GM12878 (cell line): ENCODE data around the gene MYO1E. TPM values are rescaled to one million over a fixed set of nuclear protein-coding genes. Genes with fewer than 3 reads are reported as not detected.

Experiments used
- ATAC-seq: fragments of 200-7000 bp; cut with Tn5 transposase; 3 replicates; pipeline ENCODE4 v1.9.1; 2020; ENCODE audit warnings: mild to moderate bottlenecking, moderate library complexity
- BruUV-seq: library from RNA; stranded (reverse); fragments of 400-500 nt; replicated peaks from 2 replicates; lab custom pipeline; 2021; lab: Mats Ljungman, UMichigan
- CTCF ChIA-PET: fragments of 300-600 bp; sonication (Branson Sonifier 250); formaldehyde crosslinking; extraction: SDS; loops from one replicate; lab custom pipeline; 2021; ENCODE audit warnings: inconsistent platforms; lab: Yijun Ruan, JAX
- POLR2A ChIA-PET: fragments of 350-600 bp; formaldehyde crosslinking; extraction: SDS; loops from one replicate; lab custom pipeline; 2021; ENCODE audit warnings: inconsistent platforms; lab: Charles Lee
- RAD21 ChIA-PET: fragments of 300-600 bp; sonication (Branson Sonifier 250); formaldehyde crosslinking; loops from one replicate; lab custom pipeline; 2023; ENCODE audit warnings: antibody characterized with exemption; ENCODE audit not compliant: unreplicated experiment; lab: Charles Lee
- SMC1A ChIA-PET: fragments of 300-600 bp; sonication (Branson Sonifier 250); formaldehyde crosslinking; loops from one replicate; lab custom pipeline; 2023; ENCODE audit not compliant: unreplicated experiment, uncharacterized antibody; lab: Charles Lee
- DNase-seq: peaks from one replicate; pipeline ENCODE4 v3.0.0-alpha.2; 2011; ENCODE audit warnings: low read depth, low spot score
- FAIRE-seq: peaks from 3 replicates; lab custom pipeline; 2011; peaks lifted over from hg19 to GRCh38; lab: Jason Lieb, UNC
- H2AFZ ChIP-seq: 2 replicates; pipeline ENCODE4 v1.6.0; 2011; ENCODE audit warnings: low read depth, low read length, control low read depth; ENCODE audit not compliant: control insufficient read depth
- H3K27ac ChIP-seq: 2 replicates; pipeline ENCODE4 v1.5.1; 2011; ENCODE audit warnings: control low read depth; ENCODE audit not compliant: control insufficient read depth, insufficient read depth
- H3K27me3 ChIP-seq, 2 experiments: replicated peaks in 1 of 2; 2 replicates each; pipeline versions ENCODE4 v1.6.0 to v1.6.1; 2011; ENCODE audit warnings: low read length in 1 of 2; ENCODE audit not compliant: control insufficient read depth in 2 of 2, insufficient read depth in 2 of 2
- H3K36me3 ChIP-seq, 2 experiments: 2 replicates each; pipeline ENCODE4 v1.5.1; 2011; ENCODE audit warnings: low read length in 1 of 2; ENCODE audit not compliant: control insufficient read depth in 2 of 2, insufficient read depth in 2 of 2
- H3K4me1 ChIP-seq: 2 replicates; pipeline ENCODE4 v1.6.1; 2011; ENCODE audit warnings: mild to moderate bottlenecking, low read length, moderate library complexity, mixed read lengths; ENCODE audit not compliant: control insufficient read depth, insufficient read depth
- H3K4me2 ChIP-seq: 2 replicates; pipeline ENCODE4 v1.6.0; 2011; ENCODE audit warnings: control low read depth; ENCODE audit not compliant: control insufficient read depth, insufficient read depth
- H3K4me3 ChIP-seq: fragments of 200-600 bp; sonication (generic); 2 replicates; pipeline ENCODE4 v1.5.1; 2016
- H3K79me2 ChIP-seq: 2 replicates; pipeline ENCODE4 v1.6.0; 2011; ENCODE audit warnings: low read length; ENCODE audit not compliant: control insufficient read depth, insufficient read depth
- H3K9ac ChIP-seq: 2 replicates; pipeline ENCODE4 v1.8.0; 2011; ENCODE audit warnings: low read length, control low read depth, mixed read lengths; ENCODE audit not compliant: control insufficient read depth, insufficient read depth
- H3K9me3 ChIP-seq: replicated peaks from 3 replicates; pipeline ENCODE4 v1.5.1; 2011; ENCODE audit warnings: mild to moderate bottlenecking, low read length; ENCODE audit not compliant: control insufficient read depth, insufficient read depth
- H4K20me1 ChIP-seq: 2 replicates; pipeline ENCODE4 v1.6.0; 2011; ENCODE audit not compliant: control insufficient read depth, insufficient read depth
- BHLHE40 ChIP-seq, 2 experiments: fragments of 450-650 bp in 1 of 2; IDR thresholded peaks; 2 replicates each; pipeline ENCODE4 v1.6.1; 2011 to 2017; ENCODE audit warnings: low read depth in 2 of 2, borderline replicate concordance in 1 of 2, improper control_type of control experiment in 1 of 2, low read length in 1 of 2, mild to moderate bottlenecking in 1 of 2
- CBFB ChIP-seq: IDR thresholded peaks from 2 replicates; pipeline ENCODE4 v1.6.1; 2016; ENCODE audit warnings: antibody characterized with exemption, low read depth
- IKZF2 ChIP-seq, 2 experiments: fragments of 450-650 bp; IDR thresholded peaks; 2 replicates each; pipeline ENCODE4 v1.6.1; 2017; ENCODE audit warnings: mild to moderate bottlenecking in 2 of 2, moderate library complexity in 2 of 2
- MYC ChIP-seq: IDR thresholded peaks from 2 replicates; pipeline ENCODE4 v1.6.1; 2011; ENCODE audit warnings: mild to moderate bottlenecking, low read length, moderate library complexity, inconsistent platforms; ENCODE audit not compliant: insufficient read depth, insufficient replicate concordance, insufficient read length, severe bottlenecking
- NR2F1 ChIP-seq: fragments of 450-650 bp; conservative IDR thresholded peaks from 2 replicates; pipeline ENCODE4 v1.6.1; 2017; ENCODE audit warnings: mild to moderate bottlenecking
- WGBS: methylation state at CpG from one replicate; pipeline ENCODE4 v1.1.6; 2016; ENCODE audit warnings: low lambda C conversion rate; ENCODE audit not compliant: insufficient replicate concordance, insufficient coverage; ENCODE audit errors: missing lambda C conversion rate; 5-methylcytosine and 5-hydroxymethylcytosine counted together
- in situ Hi-C: fragments of 300-500 bp; cut with MboI; formaldehyde crosslinking; loops from 9 replicates; pipeline ENCODE4 v1.14.3; 2018; ENCODE audit warnings: mixed read lengths
- intact Hi-C: fragments of 100-400 bp; cut with micrococcal nuclease; formaldehyde crosslinking; loops from one replicate; pipeline ENCODE4 v1.14.2; 2022; ENCODE audit not compliant: unreplicated experiment
- polyA plus RNA-seq, 11 experiments: library from polyadenylated mRNA; depleted of rRNA in 4 of 11; unstranded in 6 of 11; stranded (reverse) in 5 of 11; fragments of >200 nt; fragmentation: Nextera tagmentation in 4 of 11; fragmentation: Illumina TruSeq in 1 of 11; extraction: Ambion mirVana in 4 of 11; extraction: Trizol in 1 of 11; gene quantifications; 1 replicate in 1 of 11; 2 replicates in 10 of 11; pipeline versions ENCODE4 v1.2.1 to v1.2.3, GENCODE V29; 2011 to 2016; ENCODE audit warnings: inconsistent platforms in 2 of 11, missing spikeins in 2 of 11, low read depth in 1 of 11
- total RNA-seq, 4 experiments: library from RNA; depleted of rRNA in 3 of 4; stranded (reverse); fragments of >200 nt in 3 of 4; fragmentation: Illumina TruSeq in 1 of 4; extraction: Trizol in 1 of 4; gene quantifications; 2 replicates each; pipeline versions ENCODE4 v1.2.1 to v1.2.3, GENCODE V29; 2013 to 2021

Gene MYO1E
- total and polyA plus RNA-seq, 10 of the 15 experiments (the other 5 are each of a cell fraction or from before 2014, with no cell fraction given) = 10.3 to 266 (median 64.9) TPM

DNA sequence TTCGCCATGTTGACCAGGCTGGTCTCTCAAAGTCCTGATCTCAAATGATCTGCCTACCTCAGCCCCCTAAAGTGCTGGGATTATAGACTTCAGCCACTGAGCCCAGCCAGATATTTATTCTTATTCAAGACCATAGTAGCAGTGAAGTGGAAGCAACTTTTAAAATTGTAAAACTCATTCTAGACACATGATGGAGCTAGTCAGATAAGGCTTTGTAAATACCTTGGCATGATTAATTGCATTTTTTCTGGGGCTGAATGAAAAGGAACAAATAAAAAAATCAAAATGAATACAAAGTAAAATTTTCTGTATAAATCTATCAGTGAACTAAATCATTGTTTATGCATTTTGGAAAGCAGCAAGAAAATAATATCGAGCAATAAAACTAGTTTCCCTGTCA is 4.1 kb upstream of the MYO1E start (continued):
- no peak for TF ChIP-seq MYC

DNA sequence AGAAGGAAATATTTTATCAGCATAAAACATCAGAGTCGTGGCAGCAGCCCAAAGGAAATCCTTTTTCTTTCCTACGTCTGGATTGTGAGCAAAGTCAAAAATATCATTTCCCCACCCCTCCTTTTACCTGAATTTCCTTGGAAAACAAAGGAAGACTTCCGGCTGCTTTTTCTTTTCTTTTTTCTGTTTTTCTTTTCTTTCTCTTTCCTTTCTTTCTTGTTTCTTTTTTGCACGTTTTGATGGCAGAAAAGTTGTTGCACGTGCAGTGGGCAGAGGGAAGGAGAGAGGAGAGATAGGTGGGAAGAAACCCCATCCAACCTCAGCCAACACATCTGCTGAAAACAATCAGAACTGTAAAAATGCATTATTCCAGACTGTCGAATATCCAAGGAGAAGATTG is 544 bp upstream of the MYO1E start:
- Histone ChIP-seq H2AFZ (peak overlapping the region; percentile 85), H3K9me3 (no peaks in the 10 kb centered on the region), H3K79me2 (peaks cover 65% of the 10 kb centered on the region), H3K4me3 (peak overlapping the region; percentile 75), H3K4me2 (peak overlapping the region; percentile 91)
- ChIA-PET CTCF (interaction anchor here (0.7 to 2.6 kb wide), 3 partner anchors 26 to 126 kb away, joined by 4 to 9 read pairs (median 5); no protein-coding TSS in a partner anchor), SMC1A (interaction anchor here (0.6 to 1.3 kb wide), 7 partner anchors 12 to 637 kb away, joined by 3 to 6 read pairs (median 3); no protein-coding TSS in a partner anchor)
- FAIRE-seq = no peak
- in situ Hi-C loops = no loop called here
- TF ChIP-seq NR2F1 (no peak), BHLHE40 (IDR thresholded peaks at IDR 0.05; ENCODE audit: borderline replicate concordance in 1 of 2, low read depth in 2 of 2, low read length in 1 of 2) (peak; percentile 28 to 61; a peak in 2 of 4 replicates), IKZF2 (IDR thresholded peaks at IDR 0.05) (peak in 1 of 2 experiments; percentile 8; a peak in 1 of 4 replicates), CBFB (no peak)
- TF ChIP-seq, all 136 proteins: peak for 2
- H3K4me1 ChIP-seq = peaks cover 3% of the 10 kb centered on the region
- no TSS peak for BruUV-seq
- WGBS = 0% methylated on average over 5 of the region's 6 CpGs
- peak overlapping the region; percentile 95 for H3K9ac ChIP-seq
- ChIA-PET RAD21 (interaction anchor here (0.7 to 4.9 kb wide), 9 partner anchors 26 to 393 kb away, joined by 3 to 20 read pairs (median 6); no protein-coding TSS in a partner anchor), POLR2A (interaction anchor here (0.6 to 0.9 kb wide), 4 partner anchors 9 to 96 kb away, joined by 3 to 8 read pairs (median 4); no protein-coding TSS in a partner anchor)
- no peaks in the 10 kb centered on the region for H4K20me1 ChIP-seq
- no peaks in the 10 kb centered on the region for H3K36me3 ChIP-seq
- no peak for DNase-seq
- H3K27ac ChIP-seq = peak overlapping the region; percentile 95
- intact Hi-C loops = loop anchor here (2.0 kb wide), 1 partner anchor 40 kb away; no protein-coding TSS in a partner anchor
- H3K27me3 ChIP-seq = no peaks in the 10 kb centered on the region
- no peak for ATAC-seq
